Measurements from ENCODE around the gene ZFP57. TPM values are rescaled to one million over a fixed set of nuclear protein-coding genes. Genes with fewer than 3 reads are reported as not detected.

The ZFP57 gene
- total and polyA plus RNA-seq, 10 of the 15 experiments (the other 5 are each of a cell fraction or from before 2014, with no cell fraction given): not detected

DNA sequence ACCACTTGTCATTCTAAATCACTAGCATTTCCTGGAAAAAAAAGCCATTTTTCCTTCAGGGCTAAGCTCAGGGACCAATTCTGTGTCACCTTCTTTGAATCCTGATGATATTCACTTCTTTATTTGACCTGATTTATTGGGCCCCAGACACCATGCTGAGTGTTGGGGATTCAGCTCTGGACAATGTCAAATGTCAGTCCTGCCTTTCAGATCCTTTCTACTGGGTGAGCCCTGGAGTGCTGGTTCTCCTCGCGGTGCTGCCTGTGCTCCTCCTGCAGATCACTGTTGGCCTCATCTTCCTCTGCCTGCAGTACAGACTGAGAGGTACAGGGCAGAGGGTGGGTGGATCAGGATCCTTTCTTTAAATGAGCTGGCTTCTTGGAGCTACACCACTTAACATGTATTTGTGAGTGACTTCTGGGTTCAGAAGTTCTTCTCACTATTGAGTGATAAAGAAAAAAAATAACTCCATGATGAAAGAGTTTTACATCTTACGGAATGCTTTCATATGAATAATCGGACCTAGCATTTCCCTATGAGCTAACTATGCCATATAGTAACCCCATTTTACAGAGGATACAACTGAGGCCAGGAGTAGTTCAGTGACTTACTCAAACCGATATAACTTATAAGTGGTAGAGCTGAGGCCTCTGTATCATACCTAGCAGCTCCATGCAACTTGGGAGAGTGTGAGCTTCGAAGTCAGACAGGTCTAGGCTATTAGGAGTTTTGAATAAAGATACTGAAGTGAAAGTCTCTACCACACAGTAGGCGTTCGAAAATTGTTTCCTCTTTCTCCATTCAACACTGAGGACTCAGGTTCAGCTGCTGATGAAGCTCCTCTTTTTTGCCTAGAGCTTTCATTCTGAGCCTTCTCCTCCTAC is 14.8 kb downstream of the ZFP57 start:
- WGBS (ENCODE audit: insufficient coverage, insufficient replicate concordance, low lambda C conversion rate, missing lambda C conversion rate): 50% methylated on average over 8 of the region's 8 CpGs
- Histone ChIP-seq H3K4me3 (no peak overlapping the region), H4K20me1 (ENCODE audit: control insufficient read depth, insufficient read depth) (no peaks in the 10 kb centered on the region), H3K9ac (ENCODE audit: control insufficient read depth, insufficient read depth, low read length) (no peak overlapping the region), H3K27ac (ENCODE audit: control insufficient read depth, insufficient read depth) (no peak overlapping the region), H3K4me1 (ENCODE audit: control insufficient read depth, insufficient read depth, low read length) (0 out of 2 replicates have a peak, but pooled peaks cover 2% of the 10 kb centered on the region), H3K27me3 (replicated peaks in 1 of 2; ENCODE audit: control insufficient read depth in 2 of 2, insufficient read depth in 2 of 2, low read length in 1 of 2) (peaks cover 0 to 1% of the 10 kb centered on the region in 2 experiments; a peak in 1 of 4 replicates), H2AFZ (ENCODE audit: control insufficient read depth, low read depth, low read length) (no peak overlapping the region), H3K9me3 (replicated peaks; ENCODE audit: control insufficient read depth, insufficient read depth, low read length) (no peaks in the 10 kb centered on the region), H3K79me2 (ENCODE audit: control insufficient read depth, insufficient read depth, low read length) (no peaks in the 10 kb centered on the region), H3K4me2 (ENCODE audit: control insufficient read depth, insufficient read depth) (no peak overlapping the region), H3K36me3 (ENCODE audit: control insufficient read depth in 2 of 2, insufficient read depth in 2 of 2, low read length in 1 of 2) (no peaks in the 10 kb centered on the region)
- ChIA-PET SMC1A (ENCODE audit: uncharacterized antibody, unreplicated experiment) (interaction anchor here (0.7 to 2.6 kb wide), 5 partner anchors 9 to 22 kb away, joined by 3 to 9 read pairs (median 4); no protein-coding TSS in a partner anchor), RAD21 (ENCODE audit: unreplicated experiment) (interaction anchor here (1.9 kb wide), 1 partner anchor 13 kb away, joined by 7 read pairs; no protein-coding TSS in a partner anchor), POLR2A (no interaction called here), CTCF (interaction anchor here (1.0 to 4.6 kb wide), 3 partner anchors 16 to 168 kb away, joined by 4 to 113 read pairs (median 8); no protein-coding TSS in a partner anchor)
- in situ Hi-C loops (cut with MboI): no loop called here
- TF ChIP-seq, protein P1, sequence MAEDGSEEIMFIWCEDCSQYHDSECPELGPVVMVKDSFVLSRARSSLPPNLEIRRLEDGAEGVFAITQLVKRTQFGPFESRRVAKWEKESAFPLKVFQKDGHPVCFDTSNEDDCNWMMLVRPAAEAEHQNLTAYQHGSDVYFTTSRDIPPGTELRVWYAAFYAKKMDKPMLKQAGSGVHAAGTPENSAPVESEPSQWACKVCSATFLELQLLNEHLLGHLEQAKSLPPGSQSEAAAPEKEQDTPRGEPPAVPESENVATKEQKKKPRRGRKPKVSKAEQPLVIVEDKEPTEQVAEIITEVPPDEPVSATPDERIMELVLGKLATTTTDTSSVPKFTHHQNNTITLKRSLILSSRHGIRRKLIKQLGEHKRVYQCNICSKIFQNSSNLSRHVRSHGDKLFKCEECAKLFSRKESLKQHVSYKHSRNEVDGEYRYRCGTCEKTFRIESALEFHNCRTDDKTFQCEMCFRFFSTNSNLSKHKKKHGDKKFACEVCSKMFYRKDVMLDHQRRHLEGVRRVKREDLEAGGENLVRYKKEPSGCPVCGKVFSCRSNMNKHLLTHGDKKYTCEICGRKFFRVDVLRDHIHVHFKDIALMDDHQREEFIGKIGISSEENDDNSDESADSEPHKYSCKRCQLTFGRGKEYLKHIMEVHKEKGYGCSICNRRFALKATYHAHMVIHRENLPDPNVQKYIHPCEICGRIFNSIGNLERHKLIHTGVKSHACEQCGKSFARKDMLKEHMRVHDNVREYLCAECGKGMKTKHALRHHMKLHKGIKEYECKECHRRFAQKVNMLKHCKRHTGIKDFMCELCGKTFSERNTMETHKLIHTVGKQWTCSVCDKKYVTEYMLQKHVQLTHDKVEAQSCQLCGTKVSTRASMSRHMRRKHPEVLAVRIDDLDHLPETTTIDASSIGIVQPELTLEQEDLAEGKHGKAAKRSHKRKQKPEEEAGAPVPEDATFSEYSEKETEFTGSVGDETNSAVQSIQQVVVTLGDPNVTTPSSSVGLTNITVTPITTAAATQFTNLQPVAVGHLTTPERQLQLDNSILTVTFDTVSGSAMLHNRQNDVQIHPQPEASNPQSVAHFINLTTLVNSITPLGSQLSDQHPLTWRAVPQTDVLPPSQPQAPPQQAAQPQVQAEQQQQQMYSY (CRISPR knock-in tag; IDR thresholded peaks at IDR 0.05): no peak
- TF ChIP-seq ZNF217 (IDR thresholded peaks at IDR 0.05) (no peak), SIX5 (IDR thresholded peaks at IDR 0.05; ENCODE audit: low read depth, low read length, severe bottlenecking) (no peak), MYB (IDR thresholded peaks at IDR 0.05; ENCODE audit: borderline replicate concordance, low read depth, low read length) (no peak), POLR2A (IDR thresholded peaks at IDR 0.05; ENCODE audit: low read depth, low read length) (no peak), EGR1 (IDR thresholded peaks at IDR 0.05; ENCODE audit: borderline replicate concordance in 1 of 2, low read depth in 2 of 2, low read length in 2 of 2) (no peak), CREM (IDR thresholded peaks at IDR 0.05; ENCODE audit: low read depth) (no peak), MYC (IDR thresholded peaks at IDR 0.05; ENCODE audit: insufficient read depth, insufficient read length, insufficient replicate concordance, low read length, severe bottlenecking) (no peak), HDGF (IDR thresholded peaks at IDR 0.05) (no peak), MTA3 (IDR thresholded peaks at IDR 0.05; ENCODE audit: borderline replicate concordance, low read length) (no peak), IKZF2 (IDR thresholded peaks at IDR 0.05) (no peak), YBX1 (IDR thresholded peaks at IDR 0.05) (no peak), ZNF622 (IDR thresholded peaks at IDR 0.05) (no peak), WRNIP1 (IDR thresholded peaks at IDR 0.05; ENCODE audit: borderline replicate concordance, low read depth, low read length) (no peak), SPI1 (IDR thresholded peaks at IDR 0.05; ENCODE audit: borderline replicate concordance, insufficient read depth, low read depth, low read length) (no peak), KAT2A (conservative IDR thresholded peaks at IDR 0.05; ENCODE audit: control insufficient read depth, low read depth, low read length) (no peak), MTA2 (IDR thresholded peaks at IDR 0.05; ENCODE audit: low read depth) (no peak)
- intact Hi-C loops (cut with micrococcal nuclease; ENCODE audit: unreplicated experiment): no loop called here
- no peak for DNase-seq (ENCODE audit: low read depth, low spot score)
- ATAC-seq: no peak
- no peak for FAIRE-seq
- BruUV-seq (replicated peaks): no TSS peak
